ENCODE data around the gene EFEMP1.

EFEMP1 gene

DNA sequence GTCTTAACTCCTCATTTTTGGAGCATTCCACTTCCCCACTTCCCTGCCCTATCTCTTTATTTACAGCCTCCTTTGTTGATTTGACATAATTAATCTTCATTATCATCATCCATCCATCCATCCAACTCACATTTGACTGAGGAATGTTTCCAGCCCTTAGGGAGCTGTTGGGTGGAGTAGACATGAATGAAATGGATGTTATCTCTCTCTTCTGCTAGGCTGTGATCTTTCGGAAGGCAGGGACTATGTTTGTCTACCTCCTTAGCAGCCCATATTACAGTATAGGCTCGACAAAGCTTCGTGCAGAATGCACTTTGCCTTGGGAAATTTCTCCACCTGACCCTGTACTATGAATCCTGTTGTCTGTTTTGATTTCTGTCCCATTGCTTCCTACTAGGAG is 7.7 kb upstream of the EFEMP1 start:
- ATAC-seq (ENCODE audit: insufficient read depth, low read depth) (no peak), DNase-seq (no peak)
- H3K27me3 ChIP-seq (ENCODE audit: insufficient read depth, low read length, poor library complexity): no peaks in the 10 kb centered on the region
- peaks cover 10% of the 10 kb centered on the region; the same call in 1 of the 2 replicates for H3K4me1 ChIP-seq (ENCODE audit: insufficient read depth, low read length)
- no peak overlapping the region for H2AFZ ChIP-seq (ENCODE audit: low read depth, low read length)
- H4K20me1 ChIP-seq (ENCODE audit: insufficient read depth, low read length): no peaks in the 10 kb centered on the region
- H3K9me3 ChIP-seq (ENCODE audit: insufficient read depth, low read length, severe bottlenecking): no peaks in the 10 kb centered on the region
- TF ChIP-seq, protein P1, sequence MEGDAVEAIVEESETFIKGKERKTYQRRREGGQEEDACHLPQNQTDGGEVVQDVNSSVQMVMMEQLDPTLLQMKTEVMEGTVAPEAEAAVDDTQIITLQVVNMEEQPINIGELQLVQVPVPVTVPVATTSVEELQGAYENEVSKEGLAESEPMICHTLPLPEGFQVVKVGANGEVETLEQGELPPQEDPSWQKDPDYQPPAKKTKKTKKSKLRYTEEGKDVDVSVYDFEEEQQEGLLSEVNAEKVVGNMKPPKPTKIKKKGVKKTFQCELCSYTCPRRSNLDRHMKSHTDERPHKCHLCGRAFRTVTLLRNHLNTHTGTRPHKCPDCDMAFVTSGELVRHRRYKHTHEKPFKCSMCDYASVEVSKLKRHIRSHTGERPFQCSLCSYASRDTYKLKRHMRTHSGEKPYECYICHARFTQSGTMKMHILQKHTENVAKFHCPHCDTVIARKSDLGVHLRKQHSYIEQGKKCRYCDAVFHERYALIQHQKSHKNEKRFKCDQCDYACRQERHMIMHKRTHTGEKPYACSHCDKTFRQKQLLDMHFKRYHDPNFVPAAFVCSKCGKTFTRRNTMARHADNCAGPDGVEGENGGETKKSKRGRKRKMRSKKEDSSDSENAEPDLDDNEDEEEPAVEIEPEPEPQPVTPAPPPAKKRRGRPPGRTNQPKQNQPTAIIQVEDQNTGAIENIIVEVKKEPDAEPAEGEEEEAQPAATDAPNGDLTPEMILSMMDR (IDR thresholded peaks at IDR 0.05; ENCODE audit: borderline replicate concordance, extremely low read depth, low read length, poor library complexity, severe bottlenecking): no peak
- no peak for TF ChIP-seq EZH2 (IDR thresholded peaks at IDR 0.05; ENCODE audit: borderline replicate concordance, low read depth, low read length, severe bottlenecking)
- H3K27ac ChIP-seq (ENCODE audit: low read length): no peak overlapping the region
- H3K4me2 ChIP-seq (ENCODE audit: insufficient read depth, low read length): no peak overlapping the region
- H3K36me3 ChIP-seq (ENCODE audit: insufficient read depth, low read length): no peaks in the 10 kb centered on the region
- H3K4me3 ChIP-seq (ENCODE audit: low read depth in 1 of 2, low read length in 2 of 2): no peak overlapping the region
- no peaks in the 10 kb centered on the region for H3K79me2 ChIP-seq (ENCODE audit: insufficient read depth, low read length)
- H3K9ac ChIP-seq (ENCODE audit: low read depth, low read length): no peak overlapping the region

DNA sequence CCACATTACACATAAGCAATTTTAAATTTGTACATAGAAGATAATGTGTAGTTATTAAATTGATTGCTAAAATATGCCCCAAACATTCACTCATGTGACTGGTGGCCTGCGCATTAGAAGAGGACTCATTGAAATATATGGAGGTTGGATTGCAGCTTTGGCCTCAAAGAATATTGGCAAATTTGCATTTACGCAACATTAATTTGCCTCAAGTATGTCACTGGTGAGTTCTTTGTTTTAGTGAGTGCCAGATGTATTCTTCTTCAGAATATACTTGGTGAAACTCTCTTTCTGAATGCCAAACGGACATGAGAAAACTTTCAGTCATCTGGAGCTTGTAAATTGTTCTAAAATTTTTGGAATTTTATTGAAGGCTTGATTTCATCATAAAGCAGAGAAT is 5.9 kb upstream of the EFEMP1 start:
- H4K20me1 ChIP-seq (ENCODE audit: insufficient read depth, low read length): no peaks in the 10 kb centered on the region
- no peak overlapping the region for H2AFZ ChIP-seq (ENCODE audit: low read depth, low read length)
- no peak overlapping the region for H3K27ac ChIP-seq (ENCODE audit: low read length)
- H3K9me3 ChIP-seq (ENCODE audit: insufficient read depth, low read length, severe bottlenecking): no peaks in the 10 kb centered on the region
- H3K4me1 ChIP-seq (ENCODE audit: insufficient read depth, low read length): peaks cover 5% of the 10 kb centered on the region; the same call in 1 of the 2 replicates
- DNase-seq (no peak), ATAC-seq (ENCODE audit: insufficient read depth, low read depth) (no peak)
- H3K4me2 ChIP-seq (ENCODE audit: insufficient read depth, low read length): no peak overlapping the region
- TF ChIP-seq, protein P1 (IDR thresholded peaks at IDR 0.05; ENCODE audit: borderline replicate concordance, extremely low read depth, low read length, poor library complexity, severe bottlenecking): no peak
- no peak for TF ChIP-seq EZH2 (IDR thresholded peaks at IDR 0.05; ENCODE audit: borderline replicate concordance, low read depth, low read length, severe bottlenecking)
- H3K27me3 ChIP-seq (ENCODE audit: insufficient read depth, low read length, poor library complexity): no peaks in the 10 kb centered on the region
- no peaks in the 10 kb centered on the region for H3K79me2 ChIP-seq (ENCODE audit: insufficient read depth, low read length)
- no peaks in the 10 kb centered on the region for H3K36me3 ChIP-seq (ENCODE audit: insufficient read depth, low read length)
- no peak overlapping the region for H3K9ac ChIP-seq (ENCODE audit: low read depth, low read length)
- no peak overlapping the region for H3K4me3 ChIP-seq (ENCODE audit: low read depth in 1 of 2, low read length in 2 of 2)

DNA sequence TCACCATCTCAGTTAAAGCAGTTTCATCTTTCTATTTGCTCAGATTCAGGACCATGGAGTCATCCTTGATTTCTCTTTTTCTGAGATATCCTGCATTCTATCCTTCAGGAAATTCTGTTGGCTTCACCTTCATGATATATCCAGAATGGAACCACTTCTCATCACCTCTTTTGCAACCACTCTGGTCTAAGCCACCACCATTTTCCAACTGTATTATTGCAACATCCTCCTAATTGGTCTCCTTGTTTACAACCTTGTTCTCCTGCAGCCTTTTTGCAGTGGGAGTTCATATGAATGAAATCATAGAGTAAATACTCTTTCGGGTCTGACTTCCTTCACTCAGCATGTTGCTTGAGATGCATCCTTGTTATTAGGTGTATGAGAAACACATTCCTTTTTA is 3.4 kb upstream of the EFEMP1 start:
- DNase-seq (no peak), ATAC-seq (ENCODE audit: insufficient read depth, low read depth) (no peak)
- TF ChIP-seq, protein P1 (IDR thresholded peaks at IDR 0.05; ENCODE audit: borderline replicate concordance, extremely low read depth, low read length, poor library complexity, severe bottlenecking): no peak
- no peak for TF ChIP-seq EZH2 (IDR thresholded peaks at IDR 0.05; ENCODE audit: borderline replicate concordance, low read depth, low read length, severe bottlenecking)
- Histone ChIP-seq H2AFZ (ENCODE audit: low read depth, low read length) (no peak overlapping the region), H3K4me1 (ENCODE audit: insufficient read depth, low read length) (no peaks in the 10 kb centered on the region), H3K27ac (ENCODE audit: low read length) (no peak overlapping the region), H3K4me2 (ENCODE audit: insufficient read depth, low read length) (no peak overlapping the region), H3K4me3 (ENCODE audit: low read depth in 1 of 2, low read length in 2 of 2) (no peak overlapping the region), H3K79me2 (ENCODE audit: insufficient read depth, low read length) (no peaks in the 10 kb centered on the region), H3K36me3 (ENCODE audit: insufficient read depth, low read length) (no peaks in the 10 kb centered on the region), H4K20me1 (ENCODE audit: insufficient read depth, low read length) (no peaks in the 10 kb centered on the region), H3K9me3 (ENCODE audit: insufficient read depth, low read length, severe bottlenecking) (no peaks in the 10 kb centered on the region), H3K27me3 (ENCODE audit: insufficient read depth, low read length, poor library complexity) (no peaks in the 10 kb centered on the region), H3K9ac (ENCODE audit: low read depth, low read length) (no peak overlapping the region)

DNA sequence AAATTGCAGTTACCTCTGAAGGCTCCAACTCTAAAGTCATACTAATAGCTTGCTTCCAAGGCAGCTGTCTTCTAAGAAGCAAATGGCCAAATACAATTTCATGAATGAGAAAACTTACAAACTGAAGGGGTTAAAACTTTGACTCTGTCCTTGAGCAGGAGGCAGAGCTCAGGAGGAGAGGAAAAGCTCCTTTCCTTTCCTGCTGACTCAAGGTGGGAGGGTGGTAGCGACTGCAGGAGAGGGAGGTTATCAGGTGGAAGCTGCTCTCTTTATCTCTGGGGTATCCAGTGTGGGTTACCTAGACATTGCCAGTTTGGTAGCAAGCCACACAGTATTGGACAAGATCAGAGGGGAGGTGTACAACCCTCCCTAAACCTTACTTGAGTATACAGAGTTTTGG is 2.7 kb upstream of the EFEMP1 start:
- H3K36me3 ChIP-seq (ENCODE audit: insufficient read depth, low read length): no peaks in the 10 kb centered on the region
- no peak overlapping the region for H3K27ac ChIP-seq (ENCODE audit: low read length)
- no peaks in the 10 kb centered on the region for H3K4me1 ChIP-seq (ENCODE audit: insufficient read depth, low read length)
- no peaks in the 10 kb centered on the region for H3K27me3 ChIP-seq (ENCODE audit: insufficient read depth, low read length, poor library complexity)
- ATAC-seq (ENCODE audit: insufficient read depth, low read depth) (no peak), DNase-seq (no peak)
- no peak overlapping the region for H3K9ac ChIP-seq (ENCODE audit: low read depth, low read length)
- TF ChIP-seq EZH2 (IDR thresholded peaks at IDR 0.05; ENCODE audit: borderline replicate concordance, low read depth, low read length, severe bottlenecking): no peak
- TF ChIP-seq, protein P1 (IDR thresholded peaks at IDR 0.05; ENCODE audit: borderline replicate concordance, extremely low read depth, low read length, poor library complexity, severe bottlenecking): no peak
- H3K79me2 ChIP-seq (ENCODE audit: insufficient read depth, low read length): no peaks in the 10 kb centered on the region
- H2AFZ ChIP-seq (ENCODE audit: low read depth, low read length): no peak overlapping the region
- H3K9me3 ChIP-seq (ENCODE audit: insufficient read depth, low read length, severe bottlenecking): no peaks in the 10 kb centered on the region
- H3K4me3 ChIP-seq (ENCODE audit: low read depth in 1 of 2, low read length in 2 of 2): no peak overlapping the region
- no peaks in the 10 kb centered on the region for H4K20me1 ChIP-seq (ENCODE audit: insufficient read depth, low read length)
- no peak overlapping the region for H3K4me2 ChIP-seq (ENCODE audit: insufficient read depth, low read length)

Measured in DND-41 (cell line).